ENCODE results near the gene TLCD4. TPM values are rescaled to one million over a fixed set of nuclear protein-coding genes. Genes with fewer than 3 reads are reported as not detected.

The TLCD4 gene
- polyA plus RNA-seq, 1 donor (not counting 4 experiments of a cell fraction or from before 2014, with no cell fraction given), result 0.01 TPM

DNA sequence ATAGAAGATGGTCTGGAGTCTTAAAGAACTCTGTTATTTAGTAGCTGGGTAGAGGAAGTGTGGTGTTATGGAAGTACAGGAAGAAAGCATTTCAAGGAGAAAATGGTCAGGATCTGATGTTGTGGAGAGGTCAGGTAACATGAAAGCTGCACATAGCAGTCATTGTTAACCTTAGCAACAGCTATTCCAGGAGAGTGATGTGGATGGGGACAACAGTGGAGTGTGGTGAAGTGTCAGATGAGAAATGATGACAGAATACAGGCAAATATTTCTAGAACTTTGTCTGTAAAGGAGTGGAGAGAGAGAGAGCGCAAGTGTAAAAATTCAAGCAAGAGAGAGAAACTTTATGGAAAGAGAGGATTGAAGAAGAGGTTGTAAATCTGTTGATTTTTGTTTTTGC is 15.6 kb downstream of the TLCD4 start:
- Histone ChIP-seq H3K4me1 (ENCODE audit: control insufficient read depth, extremely low read depth, insufficient read depth, low read length) (no peaks in the 10 kb centered on the region), H2AFZ (ENCODE audit: control insufficient read depth, low read length) (no peak overlapping the region), H4K20me1 (ENCODE audit: control insufficient read depth, extremely low read depth, insufficient read depth, low read length) (no peaks in the 10 kb centered on the region), H3K9me1 (ENCODE audit: control insufficient read depth, extremely low read depth, insufficient read depth, low read length) (no peaks in the 10 kb centered on the region), H3K4me2 (ENCODE audit: control insufficient read depth, extremely low read depth, insufficient read depth, low read depth, low read length) (no peak overlapping the region), H3K27me3 (ENCODE audit: control insufficient read depth, extremely low read depth, insufficient read depth, low read length) (no peaks in the 10 kb centered on the region), H3K79me2 (ENCODE audit: control insufficient read depth, insufficient read depth, low read length) (no peaks in the 10 kb centered on the region), H3K9ac (ENCODE audit: control insufficient read depth, extremely low read depth, insufficient read depth, low read length) (no peak overlapping the region), H3K27ac (ENCODE audit: control insufficient read depth, insufficient read depth, low read length) (no peak overlapping the region), H3K36me3 (ENCODE audit: control insufficient read depth in 2 of 2, extremely low read depth in 1 of 2, insufficient read depth in 2 of 2, low read length in 2 of 2) (no peaks in the 10 kb centered on the region), H3K4me3 (ENCODE audit: control insufficient read depth in 2 of 3, extremely low read depth in 1 of 3, insufficient read depth in 2 of 3, low read depth in 1 of 3, low read length in 3 of 3) (no peak overlapping the region), H3K9me3 (ENCODE audit: control insufficient read depth, low read depth, low read length) (no peaks in the 10 kb centered on the region)
- FAIRE-seq, result no peak
- TF ChIP-seq EZH2 (IDR thresholded peaks at IDR 0.05; ENCODE audit: low read length), result no peak
- TF ChIP-seq CTCF (optimal IDR thresholded peaks at IDR 0.05 in 1 of 3, IDR thresholded peaks at IDR 0.05 in 1 of 3, conservative IDR thresholded peaks at IDR 0.05 in 1 of 3; ENCODE audit: extremely low read depth in 1 of 3, insufficient read depth in 2 of 3, low read length in 3 of 3), result no peak
- dilution Hi-C loops (cut with MboI; ENCODE audit: extremely low pct_ligation_motif_present, low sequenced_read_pairs), result no loop called here
- DNase-seq (ENCODE audit: low read depth, low spot score), result no peak

DNA sequence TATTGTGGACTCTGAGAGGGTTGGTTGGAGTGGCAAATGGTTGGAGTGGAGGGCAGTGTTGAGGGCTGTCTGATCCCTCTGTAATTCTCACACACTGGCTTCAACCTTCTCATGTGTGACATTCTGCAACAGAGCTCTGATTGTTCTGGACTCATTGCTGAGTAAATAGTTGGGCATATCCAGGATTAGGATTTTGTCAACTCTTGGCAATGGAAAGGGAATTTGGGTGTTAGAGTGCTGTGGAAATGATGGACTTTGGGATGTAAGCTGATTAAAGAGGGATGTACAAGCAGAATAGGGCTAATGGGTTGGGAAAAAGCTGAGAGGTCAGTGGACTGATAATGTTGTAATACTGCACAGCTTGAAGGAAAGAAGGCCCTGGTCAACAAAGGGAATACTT is 16.5 kb downstream of the TLCD4 start:
- dilution Hi-C loops (cut with MboI; ENCODE audit: extremely low pct_ligation_motif_present, low sequenced_read_pairs), result no loop called here
- H3K9me1 ChIP-seq (ENCODE audit: control insufficient read depth, extremely low read depth, insufficient read depth, low read length), result no peaks in the 10 kb centered on the region
- no peak overlapping the region for H2AFZ ChIP-seq (ENCODE audit: control insufficient read depth, low read length)
- H3K4me3 ChIP-seq (ENCODE audit: control insufficient read depth in 2 of 3, extremely low read depth in 1 of 3, insufficient read depth in 2 of 3, low read depth in 1 of 3, low read length in 3 of 3), result no peak overlapping the region
- no peak overlapping the region for H3K4me2 ChIP-seq (ENCODE audit: control insufficient read depth, extremely low read depth, insufficient read depth, low read depth, low read length)
- no peaks in the 10 kb centered on the region for H3K79me2 ChIP-seq (ENCODE audit: control insufficient read depth, insufficient read depth, low read length)
- H4K20me1 ChIP-seq (ENCODE audit: control insufficient read depth, extremely low read depth, insufficient read depth, low read length), result no peaks in the 10 kb centered on the region
- no peak overlapping the region for H3K9ac ChIP-seq (ENCODE audit: control insufficient read depth, extremely low read depth, insufficient read depth, low read length)
- H3K9me3 ChIP-seq (ENCODE audit: control insufficient read depth, low read depth, low read length), result no peaks in the 10 kb centered on the region
- peaks cover 3% of the 10 kb centered on the region for H3K4me1 ChIP-seq (ENCODE audit: control insufficient read depth, extremely low read depth, insufficient read depth, low read length)
- no peaks in the 10 kb centered on the region for H3K36me3 ChIP-seq (ENCODE audit: control insufficient read depth in 2 of 2, extremely low read depth in 1 of 2, insufficient read depth in 2 of 2, low read length in 2 of 2)
- TF ChIP-seq CTCF (optimal IDR thresholded peaks at IDR 0.05 in 1 of 3, IDR thresholded peaks at IDR 0.05 in 1 of 3, conservative IDR thresholded peaks at IDR 0.05 in 1 of 3; ENCODE audit: extremely low read depth in 1 of 3, insufficient read depth in 2 of 3, low read length in 3 of 3) (no peak), EZH2 (IDR thresholded peaks at IDR 0.05; ENCODE audit: low read length) (no peak)
- FAIRE-seq, result no peak
- DNase-seq (ENCODE audit: low read depth, low spot score), result no peak
- no peaks in the 10 kb centered on the region for H3K27me3 ChIP-seq (ENCODE audit: control insufficient read depth, extremely low read depth, insufficient read depth, low read length)
- no peak overlapping the region for H3K27ac ChIP-seq (ENCODE audit: control insufficient read depth, insufficient read depth, low read length)

All from keratinocyte (primary cell).